ENCODE data around the gene RDM1. TPM values are rescaled to one million over a fixed set of nuclear protein-coding genes. Genes with fewer than 3 reads are reported as not detected.
"Not testable (repeated sequence)": the region's sequence is repeated elsewhere in the genome, so short reads cannot be mapped to it uniquely, and the experiment has no call there.

RDM1 gene
- total RNA-seq, 2 donors from 2014 or later: not detected

GRCh38 chr17:35944151-35944550, 13.6 kb upstream of the RDM1 start:
- TF ChIP-seq CTCF (IDR thresholded peaks at IDR 0.05): no peak
- no peak overlapping the region for H3K27ac ChIP-seq
- H3K9me3 ChIP-seq: no peaks in the 10 kb centered on the region
- ATAC-seq (ENCODE audit: insufficient number of reproducible peaks, low FRiP score, low read depth): no peak
- DNase-seq (ENCODE audit: low spot score): no peak
- no peaks in the 10 kb centered on the region for H3K27me3 ChIP-seq (replicated peaks; ENCODE audit: insufficient read depth)
- no peaks in the 10 kb centered on the region for H3K36me3 ChIP-seq
- H3K4me3 ChIP-seq: no peak overlapping the region
- H3K4me1 ChIP-seq (ENCODE audit: control insufficient read depth in 1 of 2, low read depth in 2 of 2): no peaks in the 10 kb centered on the region

GRCh38 chr17:35943537-35943936, 13.0 kb upstream of the RDM1 start, which contains the start of gene LYZL6:
LYZL6 (minus strand) TSS chr17:35943713; CDS start chr17:35939356, 4,357 bp downstream.
- ATAC-seq (ENCODE audit: insufficient number of reproducible peaks, low FRiP score, low read depth) (no peak), DNase-seq (ENCODE audit: low spot score) (no peak)
- no peaks in the 10 kb centered on the region for H3K4me1 ChIP-seq (ENCODE audit: control insufficient read depth in 1 of 2, low read depth in 2 of 2)
- no peaks in the 10 kb centered on the region for H3K27me3 ChIP-seq (replicated peaks; ENCODE audit: insufficient read depth)
- H3K36me3 ChIP-seq: no peaks in the 10 kb centered on the region
- H3K27ac ChIP-seq: no peak within 1 kb of the TSS
- no peak within 1 kb of the TSS for H3K4me3 ChIP-seq
- no peaks in the 10 kb centered on the region for H3K9me3 ChIP-seq
- TF ChIP-seq CTCF (IDR thresholded peaks at IDR 0.05): no peak

GRCh38 chr17:35942588-35943186, 12.1 kb upstream of the RDM1 start:
- no peak for DNase-seq (ENCODE audit: low spot score)
- no peak for TF ChIP-seq CTCF (IDR thresholded peaks at IDR 0.05)
- ATAC-seq (ENCODE audit: insufficient number of reproducible peaks, low FRiP score, low read depth): no peak
- no peaks in the 10 kb centered on the region for H3K27me3 ChIP-seq (replicated peaks; ENCODE audit: insufficient read depth)
- H3K36me3 ChIP-seq: no peaks in the 10 kb centered on the region
- H3K9me3 ChIP-seq: no peaks in the 10 kb centered on the region
- H3K27ac ChIP-seq: no peak overlapping the region
- H3K4me3 ChIP-seq: no peak overlapping the region
- H3K4me1 ChIP-seq (ENCODE audit: control insufficient read depth in 1 of 2, low read depth in 2 of 2): no peaks in the 10 kb centered on the region

GRCh38 chr17:35938492-35938891, 7.9 kb upstream of the RDM1 start:
- not testable (repeated sequence) for H3K36me3 ChIP-seq; ATAC-seq (ENCODE audit: insufficient number of reproducible peaks, low FRiP score, low read depth); H3K27ac ChIP-seq; H3K27me3 ChIP-seq (replicated peaks; ENCODE audit: insufficient read depth); H3K9me3 ChIP-seq; H3K4me1 ChIP-seq (ENCODE audit: control insufficient read depth in 1 of 2, low read depth in 2 of 2); H3K4me3 ChIP-seq; DNase-seq (ENCODE audit: low spot score)

- H3K27me3 ChIP-seq (replicated peaks; ENCODE audit: insufficient read depth): no peaks in the 10 kb centered on the region
- no peak for DNase-seq (ENCODE audit: low spot score)
- H3K4me3 ChIP-seq: no peak overlapping the region
- ATAC-seq (ENCODE audit: insufficient number of reproducible peaks, low FRiP score, low read depth): no peak
- H3K36me3 ChIP-seq: no peaks in the 10 kb centered on the region
- peaks cover 0 to 16% of the 10 kb centered on the region in 2 donors for H3K4me1 ChIP-seq (ENCODE audit: control insufficient read depth in 1 of 2, low read depth in 2 of 2)
- TF ChIP-seq CTCF (IDR thresholded peaks at IDR 0.05): no peak
- H3K27ac ChIP-seq: no peak overlapping the region
- H3K9me3 ChIP-seq: no peaks in the 10 kb centered on the region
Measured at GRCh38 chr17:35936063-35936462, 5.5 kb upstream of the RDM1 start.

- Histone ChIP-seq H3K4me3 (no peak overlapping the region), H3K4me1 (ENCODE audit: control insufficient read depth in 1 of 2, low read depth in 2 of 2) (peaks cover 0 to 27% of the 10 kb centered on the region in 2 donors), H3K9me3 (no peaks in the 10 kb centered on the region), H3K27ac (no peak overlapping the region), H3K27me3 (replicated peaks; ENCODE audit: insufficient read depth) (no peaks in the 10 kb centered on the region), H3K36me3 (no peaks in the 10 kb centered on the region)
- no peak for ATAC-seq (ENCODE audit: insufficient number of reproducible peaks, low FRiP score, low read depth)
- no peak for TF ChIP-seq CTCF (IDR thresholded peaks at IDR 0.05)
- DNase-seq (ENCODE audit: low spot score): no peak
Measured at GRCh38 chr17:35934760-35935159, 4.2 kb upstream of the RDM1 start.
